Endothelial cell of umbilical vein (primary cell): Measurements from ENCODE around the gene SGCE. TPM values are rescaled to one million over a fixed set of nuclear protein-coding genes. Genes with fewer than 3 reads are reported as not detected.

Experiments used
- BruUV-seq: library from RNA; stranded (reverse); fragments of 400-500 nt; replicated peaks from 2 replicates; lab custom pipeline; 2021; lab: Mats Ljungman, UMichigan
- CTCF ChIA-PET: fragments of 300-600, 350-600 bp; sonication (Branson Sonifier 250); formaldehyde crosslinking; loops from one replicate; lab custom pipeline; 2021; ENCODE audit warnings: antibody characterized with exemption, inconsistent platforms; lab: Charles Lee
- POLR2A ChIA-PET: fragments of 300-600, 350-600 bp; sonication (Branson Sonifier 250); formaldehyde crosslinking; loops from one replicate; lab custom pipeline; 2021; ENCODE audit warnings: antibody characterized with exemption, inconsistent platforms; lab: Charles Lee
- DNase-seq: peaks from one replicate; pipeline ENCODE4 v3.0.0-alpha.2; 2011; ENCODE audit warnings: low read depth, low spot score
- FAIRE-seq: peaks from 2 replicates; lab custom pipeline; 2011; peaks lifted over from hg19 to GRCh38; lab: Jason Lieb, UNC
- H2AFZ ChIP-seq: 2 replicates; pipeline ENCODE4 v1.6.0; 2012; ENCODE audit warnings: low read depth, low read length, control low read depth, inconsistent platforms
- H3K27ac ChIP-seq: 2 replicates; pipeline ENCODE4 v1.5.1; 2011; ENCODE audit warnings: low read depth, mild to moderate bottlenecking, control low read depth, low read length, moderate library complexity; ENCODE audit not compliant: insufficient read depth
- H3K27me3 ChIP-seq, 2 experiments: 2 replicates each; pipeline versions ENCODE4 v1.6.0 to v1.6.1; 2011; ENCODE audit warnings: low read length in 2 of 2, mixed read lengths in 1 of 2; ENCODE audit not compliant: control insufficient read depth in 2 of 2, insufficient read depth in 2 of 2
- H3K36me3 ChIP-seq, 2 experiments: 2 replicates in 1 of 2; 3 replicates in 1 of 2; pipeline ENCODE4 v1.5.1; 2011; ENCODE audit warnings: low read length in 2 of 2, mild to moderate bottlenecking in 1 of 2, moderate library complexity in 1 of 2; ENCODE audit not compliant: control insufficient read depth in 2 of 2, insufficient read depth in 2 of 2; ENCODE audit errors: extremely low read depth in 1 of 2
- H3K4me1 ChIP-seq: 3 replicates; pipeline ENCODE4 v1.5.1; 2011; ENCODE audit warnings: mild to moderate bottlenecking, low read length; ENCODE audit not compliant: control insufficient read depth, insufficient read depth; ENCODE audit errors: extremely low read depth
- H3K4me2 ChIP-seq: 2 replicates; pipeline ENCODE4 v1.6.1; 2011; ENCODE audit warnings: low read length, control low read depth, mixed read lengths; ENCODE audit not compliant: insufficient read depth
- H3K4me3 ChIP-seq, 3 experiments: fragments of 200-600 bp in 1 of 3; sonication (generic), shearing (Covaris generic) in 1 of 3; replicated peaks in 1 of 3; 2 replicates each; pipeline ENCODE4 v1.5.1; 2011 to 2016; ENCODE audit warnings: control low read depth in 3 of 3, low read length in 3 of 3, mild to moderate bottlenecking in 2 of 3, inconsistent platforms in 1 of 3, low read depth in 1 of 3, moderate library complexity in 1 of 3; ENCODE audit not compliant: insufficient read depth in 1 of 3
- H3K79me2 ChIP-seq: 2 replicates; pipeline ENCODE4 v1.6.0; 2012; ENCODE audit warnings: low read length, inconsistent platforms; ENCODE audit not compliant: control insufficient read depth, insufficient read depth
- H3K9ac ChIP-seq: replicated peaks from 2 replicates; pipeline ENCODE3; 2011; ENCODE audit warnings: low read length, control low read depth; ENCODE audit not compliant: insufficient read depth; ENCODE audit errors: extremely low read depth
- H3K9me1 ChIP-seq: replicated peaks from 3 replicates; pipeline ENCODE4 v1.6.0; 2011; ENCODE audit warnings: mild to moderate bottlenecking, low read length; ENCODE audit not compliant: control insufficient read depth, insufficient read depth; ENCODE audit errors: extremely low read depth
- H3K9me3 ChIP-seq: replicated peaks from 2 replicates; pipeline ENCODE4 v1.5.1; 2012; ENCODE audit warnings: low read length, inconsistent platforms; ENCODE audit not compliant: control insufficient read depth, insufficient read depth
- H4K20me1 ChIP-seq: replicated peaks from 2 replicates; pipeline ENCODE3; 2011; ENCODE audit warnings: mild to moderate bottlenecking, low read length; ENCODE audit not compliant: control insufficient read depth, insufficient read depth; ENCODE audit errors: extremely low read depth
- EZH2 ChIP-seq: IDR thresholded peaks from 2 replicates; pipeline ENCODE4 v1.6.1; 2012; ENCODE audit warnings: borderline replicate concordance, low read depth, mild to moderate bottlenecking, moderate library complexity, low read length, inconsistent platforms; ENCODE audit not compliant: severe bottlenecking
- FOS ChIP-seq: IDR thresholded peaks from 2 replicates; pipeline ENCODE4 v1.6.1; 2011; ENCODE audit warnings: mild to moderate bottlenecking, low read length, moderate library complexity, borderline replicate concordance; ENCODE audit not compliant: insufficient read depth
- GATA2 ChIP-seq: IDR thresholded peaks from 2 replicates; pipeline ENCODE4 v1.7.0; 2011; ENCODE audit warnings: low read depth, mild to moderate bottlenecking, moderate library complexity, mixed read lengths, low read length; ENCODE audit not compliant: insufficient read length, insufficient read depth
- JUN ChIP-seq: IDR thresholded peaks from 2 replicates; pipeline ENCODE4 v1.6.1; 2011; ENCODE audit warnings: borderline replicate concordance, low read depth; ENCODE audit not compliant: insufficient read length, insufficient read depth
- MYC ChIP-seq: IDR thresholded peaks from one replicate; pipeline ENCODE4 v1.6.1; 2011; ENCODE audit warnings: mild to moderate bottlenecking, low read depth, low read length
- POLR2A ChIP-seq: IDR thresholded peaks from 2 replicates; pipeline ENCODE4 v1.6.1; 2012; ENCODE audit warnings: low read depth, mild to moderate bottlenecking, control low read depth, low read length
- POLR2AphosphoS5 ChIP-seq: IDR thresholded peaks from 2 replicates; pipeline ENCODE4 v1.6.1; 2012; ENCODE audit warnings: low read depth, mild to moderate bottlenecking, control low read depth, low read length, moderate library complexity; ENCODE audit not compliant: insufficient read depth
- dilution Hi-C: fragments of 300-500 bp; cut with MboI; formaldehyde crosslinking; loops from one replicate; pipeline ENCODE4 v1.15.0; 2019; ENCODE audit warnings: low sequenced_read_pairs; ENCODE audit not compliant: extremely low pct_ligation_motif_present
- intact Hi-C: fragments of 100-400 bp; cut with micrococcal nuclease; formaldehyde crosslinking; loops from one replicate; pipeline ENCODE4 v1.10.0; 2022
- polyA plus RNA-seq, 4 experiments: library from polyadenylated mRNA; depleted of rRNA in 3 of 4; stranded (reverse) in 3 of 4; unstranded in 1 of 4; fragments of >200 nt; gene quantifications; 2 replicates each; pipeline versions ENCODE4 v1.2.1 to v1.2.3, GENCODE V29; 2011 to 2012; ENCODE audit warnings: missing spikeins in 1 of 4
- total RNA-seq: library from RNA; stranded (reverse); gene quantifications from 2 replicates; pipeline ENCODE4 v1.2.3, GENCODE V29; 2021
- TF ChIP-seq, protein P1 (sequence below): IDR thresholded peaks from 2 replicates; pipeline ENCODE4 v1.6.1; 2011; ENCODE audit not compliant: insufficient read depth, insufficient read length
- TF ChIP-seq, protein P2 (sequence below), 2 donors: IDR thresholded peaks; 1 replicate in 1 of 2; 2 replicates in 1 of 2; pipeline ENCODE4 v1.5.1; 2011; ENCODE audit warnings: low read length in 2 of 2, mild to moderate bottlenecking in 2 of 2, moderate library complexity in 2 of 2, control low read depth in 1 of 2, inconsistent platforms in 1 of 2, low read depth in 1 of 2; ENCODE audit not compliant: insufficient read depth in 1 of 2; ENCODE audit errors: extremely low read depth in 1 of 2

Gene SGCE
- total and polyA plus RNA-seq, 2 donors (not counting 3 experiments of a cell fraction or from before 2014, with no cell fraction given): 46.8 to 53.3 TPM

DNA sequence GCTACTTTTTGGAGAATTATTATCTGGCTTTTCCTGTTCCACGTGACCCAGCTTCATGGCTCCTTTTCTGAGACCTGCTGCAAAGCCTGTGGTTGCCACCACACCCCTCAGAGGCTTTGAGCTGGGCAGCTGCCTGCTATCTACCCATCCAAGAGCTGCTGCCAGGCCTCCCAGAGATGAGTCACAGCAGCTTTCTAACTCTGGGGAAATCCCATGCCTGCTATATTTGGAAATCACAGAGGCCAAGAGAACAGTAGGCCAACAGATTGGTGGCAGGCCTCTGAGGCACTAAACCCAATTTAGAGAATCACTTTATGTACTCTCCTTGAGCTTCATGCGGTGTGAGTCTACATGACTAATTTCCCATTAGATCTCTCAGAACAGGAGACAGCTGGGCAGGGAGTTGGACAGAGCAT is 35.2 kb downstream of the SGCE start:
- no peaks in the 10 kb centered on the region for H3K9me1 ChIP-seq
- no peak overlapping the region for H3K4me2 ChIP-seq
- dilution Hi-C loops: no loop called here
- peaks cover 5% of the 10 kb centered on the region for H3K4me1 ChIP-seq
- no peak overlapping the region for H3K9ac ChIP-seq
- H3K27me3 ChIP-seq: no peaks in the 10 kb centered on the region
- no peak overlapping the region for H3K4me3 ChIP-seq
- DNase-seq (peak; percentile 83), FAIRE-seq (peak; percentile 74)
- TF ChIP-seq JUN (peak; percentile 48), EZH2 (no peak), FOS (peak; percentile 88), GATA2 (peak; percentile 32)
- H3K9me3 ChIP-seq: no peaks in the 10 kb centered on the region
- H3K36me3 ChIP-seq: no peaks in the 10 kb centered on the region
- POLR2A ChIA-PET: no interaction called here
- peak overlapping the region; percentile 9 for H3K27ac ChIP-seq
- BruUV-seq: no TSS peak
- no peak overlapping the region for H2AFZ ChIP-seq
- H4K20me1 ChIP-seq: no peaks in the 10 kb centered on the region
- intact Hi-C loops: loop anchor here (1.0 kb wide), 1 partner anchor 35 kb away; no protein-coding TSS in a partner anchor
- CTCF ChIA-PET: interaction anchor here (1.0 to 2.7 kb wide), 6 partner anchors 12 to 332 kb away, joined by 3 to 17 read pairs (median 8); partner anchors contain the start of gene SGCE
- no peaks in the 10 kb centered on the region for H3K79me2 ChIP-seq

DNA sequence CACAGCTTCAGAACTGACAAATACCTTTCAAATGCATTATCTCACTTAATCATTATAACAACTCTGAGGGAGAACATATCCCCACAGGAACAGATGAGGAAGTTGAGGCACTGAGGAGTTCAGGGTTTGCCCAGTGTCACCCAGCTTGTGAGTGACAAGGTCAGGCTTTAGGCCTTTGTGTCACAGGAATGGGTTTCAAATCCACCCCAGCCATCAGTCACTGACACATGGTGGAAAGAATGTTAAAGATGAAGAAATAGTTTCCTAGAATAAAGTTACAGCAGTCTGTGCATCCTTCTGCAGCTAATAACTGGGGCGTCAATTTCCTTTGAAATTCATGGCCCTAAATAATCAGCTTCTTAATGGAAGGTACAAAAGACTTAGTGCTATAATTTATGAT is 37.8 kb downstream of the SGCE start:
- Histone ChIP-seq H3K36me3 (no peaks in the 10 kb centered on the region), H3K79me2 (no peaks in the 10 kb centered on the region), H3K4me2 (no peak overlapping the region), H3K4me3 (no peak overlapping the region), H4K20me1 (no peaks in the 10 kb centered on the region), H3K27me3 (no peaks in the 10 kb centered on the region), H3K27ac (no peak overlapping the region), H3K9ac (no peak overlapping the region), H3K9me1 (no peaks in the 10 kb centered on the region), H3K4me1 (peaks cover 5% of the 10 kb centered on the region), H3K9me3 (no peaks in the 10 kb centered on the region), H2AFZ (no peak overlapping the region)
- FAIRE-seq (no peak), DNase-seq (no peak)
- ChIA-PET POLR2A (no interaction called here), CTCF (interaction anchor here (1.1 kb wide), 1 partner anchor 30 kb away, joined by 3 read pairs; no protein-coding TSS in a partner anchor)
- no TSS peak for BruUV-seq
- dilution Hi-C loops (no loop called here), intact Hi-C loops (no loop called here)
- TF ChIP-seq JUN: no peak
- TF ChIP-seq POLR2AphosphoS5: no peak
- TF ChIP-seq EZH2: no peak
- no peak for TF ChIP-seq GATA2
- no peak for TF ChIP-seq FOS
- TF ChIP-seq MYC: no peak
- TF ChIP-seq, protein P1, sequence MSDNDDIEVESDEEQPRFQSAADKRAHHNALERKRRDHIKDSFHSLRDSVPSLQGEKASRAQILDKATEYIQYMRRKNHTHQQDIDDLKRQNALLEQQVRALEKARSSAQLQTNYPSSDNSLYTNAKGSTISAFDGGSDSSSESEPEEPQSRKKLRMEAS: no peak
- TF ChIP-seq, protein P2, sequence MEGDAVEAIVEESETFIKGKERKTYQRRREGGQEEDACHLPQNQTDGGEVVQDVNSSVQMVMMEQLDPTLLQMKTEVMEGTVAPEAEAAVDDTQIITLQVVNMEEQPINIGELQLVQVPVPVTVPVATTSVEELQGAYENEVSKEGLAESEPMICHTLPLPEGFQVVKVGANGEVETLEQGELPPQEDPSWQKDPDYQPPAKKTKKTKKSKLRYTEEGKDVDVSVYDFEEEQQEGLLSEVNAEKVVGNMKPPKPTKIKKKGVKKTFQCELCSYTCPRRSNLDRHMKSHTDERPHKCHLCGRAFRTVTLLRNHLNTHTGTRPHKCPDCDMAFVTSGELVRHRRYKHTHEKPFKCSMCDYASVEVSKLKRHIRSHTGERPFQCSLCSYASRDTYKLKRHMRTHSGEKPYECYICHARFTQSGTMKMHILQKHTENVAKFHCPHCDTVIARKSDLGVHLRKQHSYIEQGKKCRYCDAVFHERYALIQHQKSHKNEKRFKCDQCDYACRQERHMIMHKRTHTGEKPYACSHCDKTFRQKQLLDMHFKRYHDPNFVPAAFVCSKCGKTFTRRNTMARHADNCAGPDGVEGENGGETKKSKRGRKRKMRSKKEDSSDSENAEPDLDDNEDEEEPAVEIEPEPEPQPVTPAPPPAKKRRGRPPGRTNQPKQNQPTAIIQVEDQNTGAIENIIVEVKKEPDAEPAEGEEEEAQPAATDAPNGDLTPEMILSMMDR (IDR thresholded peaks at IDR 0.05; ENCODE audit: extremely low read depth in 1 of 2, insufficient read depth in 1 of 2, low read depth in 1 of 2, low read length in 2 of 2): no peak
- no peak for TF ChIP-seq POLR2A
